Activated T-cell treated with anti-CD3 and anti-CD28 coated beads, Interleukin-2, amount 50 U/mL, for 1 hour (primary cell): ENCODE measurements around the gene OR52A5.
"Not testable (repeated sequence)": the region's sequence is repeated elsewhere in the genome, so short reads cannot be mapped to it uniquely, and the experiment has no call there.

Experiments used
- DNase-seq: peaks from one replicate; pipeline ENCODE4 v3.0.0-alpha.2; 2020

Gene OR52A5

GRCh38 chr11:5137996-5138395, at the start of gene OR52A5:
OR52A5 (minus strand) TSS chr11:5138356; CDS start chr11:5132642, 5,714 bp downstream.
- no peak for DNase-seq

GRCh38 chr11:5178046-5178837, 40.1 kb upstream of the OR52A5 start:
- DNase-seq: no peak

- DNase-seq: no peak
These were observed 36.8 kb upstream of the OR52A5 start for GRCh38 chr11:5174934-5175333.

GRCh38 chr11:5171856-5172255, 33.7 kb upstream of the OR52A5 start:
- DNase-seq: no peak

- DNase-seq: not testable (repeated sequence)
These were observed 27.7 kb upstream of the OR52A5 start for GRCh38 chr11:5165898-5166297.

- not testable (repeated sequence) for DNase-seq
These were observed 26.7 kb upstream of the OR52A5 start for GRCh38 chr11:5164807-5165206.

- DNase-seq: not testable (repeated sequence)
These were observed 22.9 kb upstream of the OR52A5 start for GRCh38 chr11:5161045-5161444.

- not testable (repeated sequence) for DNase-seq
These were observed 22.1 kb upstream of the OR52A5 start for GRCh38 chr11:5160217-5160616.

GRCh38 chr11:5159806-5160205, 21.6 kb upstream of the OR52A5 start:
- DNase-seq: no peak

- no peak for DNase-seq
These were observed 16.5 kb upstream of the OR52A5 start, which contains the start of gene OR52A1 for GRCh38 chr11:5154657-5155056. OR52A1 (minus strand) TSS chr11:5154757; CDS start chr11:5152369, 2,388 bp downstream.

GRCh38 chr11:5153574-5154431, 15.6 kb upstream of the OR52A5 start:
- DNase-seq: no peak

- DNase-seq: no peak
These were observed 13.6 kb upstream of the OR52A5 start for GRCh38 chr11:5151713-5152153.

- DNase-seq: not testable (repeated sequence)
These were observed 6.0 kb upstream of the OR52A5 start for GRCh38 chr11:5144206-5144605.

GRCh38 chr11:5137014-5137413, 1.1 kb downstream of the OR52A5 start:
- DNase-seq: no peak

GRCh38 chr11:5136261-5136660, 1.9 kb downstream of the OR52A5 start:
- no peak for DNase-seq

- no peak for DNase-seq
These were observed 6.4 kb downstream of the OR52A5 start for GRCh38 chr11:5131584-5132335.

- no peak for DNase-seq
These were observed 8.7 kb downstream of the OR52A5 start for GRCh38 chr11:5129457-5129877.

- no peak for DNase-seq
These were observed 13.1 kb downstream of the OR52A5 start for GRCh38 chr11:5124891-5125620.

- DNase-seq: peak; percentile 38
These were observed 14.2 kb downstream of the OR52A5 start for GRCh38 chr11:5123802-5124521.

- no peak for DNase-seq
These were observed 19.3 kb downstream of the OR52A5 start for GRCh38 chr11:5118893-5119292.

GRCh38 chr11:5117588-5117987, 20.6 kb downstream of the OR52A5 start:
- no peak for DNase-seq
